T-helper 22 cell (primary cell): ENCODE measurements around the gene IL34.
"Not testable (repeated sequence)": the region's sequence is repeated elsewhere in the genome, so short reads cannot be mapped to it uniquely, and the experiment has no call there.

ENCODE experiments used
- DNase-seq: peaks from one replicate; pipeline ENCODE4 v3.0.0-alpha.2; 2020; ENCODE audit warnings: low read depth

IL34 gene

GRCh38 chr16:70632273-70632672 lies 14.1 kb upstream of the IL34 start:
- DNase-seq, result no peak

GRCh38 chr16:70633617-70634016 lies 12.7 kb upstream of the IL34 start:
- DNase-seq, result not testable (repeated sequence)

GRCh38 chr16:70634861-70635260 lies 11.5 kb upstream of the IL34 start:
- no peak for DNase-seq

GRCh38 chr16:70635336-70636016 lies 10.9 kb upstream of the IL34 start:
- no peak for DNase-seq

GRCh38 chr16:70638814-70639792 lies 7.3 kb upstream of the IL34 start:
- no peak for DNase-seq

GRCh38 chr16:70642633-70643032 lies 3.7 kb upstream of the IL34 start:
- DNase-seq, result no peak

- DNase-seq, result not testable (repeated sequence)
Observed at GRCh38 chr16:70643264-70643663, 3.1 kb upstream of the IL34 start.

GRCh38 chr16:70644763-70645597 lies 1.4 kb upstream of the IL34 start:
- no peak for DNase-seq

- DNase-seq, result no peak
Observed at GRCh38 chr16:70647441-70648359, 1.3 kb downstream of the IL34 start.

- DNase-seq, result no peak
Observed at GRCh38 chr16:70648606-70649005, 2.2 kb downstream of the IL34 start.

GRCh38 chr16:70649300-70649699 lies 2.9 kb downstream of the IL34 start:
- no peak for DNase-seq

GRCh38 chr16:70650216-70650615 lies 3.9 kb downstream of the IL34 start:
- DNase-seq, result no peak

- no peak for DNase-seq
Observed at GRCh38 chr16:70651524-70651923, 5.2 kb downstream of the IL34 start.

- no peak for DNase-seq
Observed at GRCh38 chr16:70652322-70652721, 6.0 kb downstream of the IL34 start.

GRCh38 chr16:70653406-70653805 lies 7.0 kb downstream of the IL34 start:
- DNase-seq, result no peak

- DNase-seq, result peak; percentile 32
Observed at GRCh38 chr16:70653809-70654771, 7.7 kb downstream of the IL34 start.

GRCh38 chr16:70656065-70656711 lies 9.8 kb downstream of the IL34 start:
- no peak for DNase-seq

- DNase-seq, result no peak
Observed at GRCh38 chr16:70656712-70657263, 10.4 kb downstream of the IL34 start.

- DNase-seq, result no peak
Observed at GRCh38 chr16:70657956-70658355, 11.6 kb downstream of the IL34 start.
